Measurements from ENCODE around the gene MIPOL1.

Gene MIPOL1

GRCh38 chr14:37584211-37585100 is 386.7 kb downstream of the MIPOL1 start:
- no peak for DNase-seq (ENCODE audit: low read depth in 2 of 2, low spot score in 1 of 2)

GRCh38 chr14:37585101-37585511 is 387.4 kb downstream of the MIPOL1 start:
- no peak for DNase-seq (ENCODE audit: low read depth in 2 of 2, low spot score in 1 of 2)

GRCh38 chr14:37585971-37586796 is 388.4 kb downstream of the MIPOL1 start:
- DNase-seq (ENCODE audit: low read depth in 2 of 2, low spot score in 1 of 2), result no peak

GRCh38 chr14:37586797-37587130 is 389.0 kb downstream of the MIPOL1 start:
- DNase-seq (ENCODE audit: low read depth in 2 of 2, low spot score in 1 of 2), result no peak

GRCh38 chr14:37587131-37587803 is 389.5 kb downstream of the MIPOL1 start:
- no peak for DNase-seq (ENCODE audit: low read depth in 2 of 2, low spot score in 1 of 2)

GRCh38 chr14:37587881-37588666 is 390.3 kb downstream of the MIPOL1 start:
- no peak for DNase-seq (ENCODE audit: low read depth in 2 of 2, low spot score in 1 of 2)

- no peak for DNase-seq (ENCODE audit: low read depth in 2 of 2, low spot score in 1 of 2)
Observed at GRCh38 chr14:37588667-37588955, 390.9 kb downstream of the MIPOL1 start.

- no peak for DNase-seq (ENCODE audit: low read depth in 2 of 2, low spot score in 1 of 2)
Observed at GRCh38 chr14:37588956-37589714, 391.4 kb downstream of the MIPOL1 start.

- no peak for DNase-seq (ENCODE audit: low read depth in 2 of 2, low spot score in 1 of 2)
Observed at GRCh38 chr14:37589715-37590427, 392.1 kb downstream of the MIPOL1 start.

- no peak for DNase-seq (ENCODE audit: low read depth in 2 of 2, low spot score in 1 of 2)
Observed at GRCh38 chr14:37590428-37591139, 392.8 kb downstream of the MIPOL1 start.

- DNase-seq (ENCODE audit: low read depth in 2 of 2, low spot score in 1 of 2), result no peak
Observed at GRCh38 chr14:37591311-37591940, 393.7 kb downstream of the MIPOL1 start.

- no peak for DNase-seq (ENCODE audit: low read depth in 2 of 2, low spot score in 1 of 2)
Observed at GRCh38 chr14:37591941-37592481, 394.3 kb downstream of the MIPOL1 start.

- no peak for DNase-seq (ENCODE audit: low read depth in 2 of 2, low spot score in 1 of 2)
Observed at GRCh38 chr14:37592482-37593408, 395.0 kb downstream of the MIPOL1 start.

GRCh38 chr14:37593511-37594237 is 395.9 kb downstream of the MIPOL1 start:
- DNase-seq (ENCODE audit: low read depth in 2 of 2, low spot score in 1 of 2), result no peak

GRCh38 chr14:37594238-37594970 is 396.7 kb downstream of the MIPOL1 start:
- DNase-seq (ENCODE audit: low read depth in 2 of 2, low spot score in 1 of 2), result no peak
